Measurements from ENCODE around the gene DHRS3.

DNA sequence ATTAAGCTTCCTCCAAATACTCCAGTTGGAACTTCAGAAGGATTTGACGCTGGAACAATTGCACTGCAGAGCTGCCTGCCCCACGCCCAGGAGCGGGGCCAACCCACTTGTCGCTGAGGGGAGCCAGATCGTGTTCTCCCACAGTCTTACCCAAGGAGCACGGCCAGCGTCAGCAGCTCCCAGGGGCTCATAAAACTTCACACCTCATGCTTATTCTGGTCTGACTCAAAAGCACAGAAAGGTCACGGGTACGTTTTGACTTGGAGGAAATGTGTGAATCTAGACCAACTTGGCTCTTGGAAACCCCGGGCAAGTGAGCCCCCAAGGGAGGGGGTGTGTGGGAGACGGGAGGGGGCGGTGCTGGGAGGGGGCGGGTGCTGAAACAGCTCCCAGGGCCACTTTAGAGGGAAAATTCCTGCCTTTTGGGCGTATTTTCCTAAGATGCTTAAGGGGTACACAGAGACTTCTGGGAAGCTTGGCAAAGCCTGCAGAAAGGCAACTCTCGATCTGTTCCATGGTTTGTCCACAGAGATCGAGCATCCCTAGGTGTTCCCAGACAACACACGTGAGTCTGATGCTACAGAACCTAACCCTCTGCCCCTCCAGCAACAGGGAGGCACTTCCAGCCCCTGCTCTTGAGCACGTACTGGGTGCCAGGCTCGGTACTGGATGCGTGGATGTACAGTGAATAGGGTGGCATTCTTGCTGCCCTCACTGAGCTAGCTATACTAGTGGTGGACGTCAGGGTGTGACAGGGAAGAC, 98.9 kb downstream of the DHRS3 start:
- TF ChIP-seq POLR2AphosphoS5 (IDR thresholded peaks at IDR 0.05; ENCODE audit: low read depth, low read length) = no peak
- TF ChIP-seq SIN3A (IDR thresholded peaks at IDR 0.05; ENCODE audit: borderline replicate concordance, insufficient read depth, low read length) = no peak
- TF ChIP-seq TAF1 (IDR thresholded peaks at IDR 0.05; ENCODE audit: borderline replicate concordance, insufficient read depth, low read length) = no peak
- TF ChIP-seq, protein P1, sequence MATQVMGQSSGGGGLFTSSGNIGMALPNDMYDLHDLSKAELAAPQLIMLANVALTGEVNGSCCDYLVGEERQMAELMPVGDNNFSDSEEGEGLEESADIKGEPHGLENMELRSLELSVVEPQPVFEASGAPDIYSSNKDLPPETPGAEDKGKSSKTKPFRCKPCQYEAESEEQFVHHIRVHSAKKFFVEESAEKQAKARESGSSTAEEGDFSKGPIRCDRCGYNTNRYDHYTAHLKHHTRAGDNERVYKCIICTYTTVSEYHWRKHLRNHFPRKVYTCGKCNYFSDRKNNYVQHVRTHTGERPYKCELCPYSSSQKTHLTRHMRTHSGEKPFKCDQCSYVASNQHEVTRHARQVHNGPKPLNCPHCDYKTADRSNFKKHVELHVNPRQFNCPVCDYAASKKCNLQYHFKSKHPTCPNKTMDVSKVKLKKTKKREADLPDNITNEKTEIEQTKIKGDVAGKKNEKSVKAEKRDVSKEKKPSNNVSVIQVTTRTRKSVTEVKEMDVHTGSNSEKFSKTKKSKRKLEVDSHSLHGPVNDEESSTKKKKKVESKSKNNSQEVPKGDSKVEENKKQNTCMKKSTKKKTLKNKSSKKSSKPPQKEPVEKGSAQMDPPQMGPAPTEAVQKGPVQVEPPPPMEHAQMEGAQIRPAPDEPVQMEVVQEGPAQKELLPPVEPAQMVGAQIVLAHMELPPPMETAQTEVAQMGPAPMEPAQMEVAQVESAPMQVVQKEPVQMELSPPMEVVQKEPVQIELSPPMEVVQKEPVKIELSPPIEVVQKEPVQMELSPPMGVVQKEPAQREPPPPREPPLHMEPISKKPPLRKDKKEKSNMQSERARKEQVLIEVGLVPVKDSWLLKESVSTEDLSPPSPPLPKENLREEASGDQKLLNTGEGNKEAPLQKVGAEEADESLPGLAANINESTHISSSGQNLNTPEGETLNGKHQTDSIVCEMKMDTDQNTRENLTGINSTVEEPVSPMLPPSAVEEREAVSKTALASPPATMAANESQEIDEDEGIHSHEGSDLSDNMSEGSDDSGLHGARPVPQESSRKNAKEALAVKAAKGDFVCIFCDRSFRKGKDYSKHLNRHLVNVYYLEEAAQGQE (IDR thresholded peaks at IDR 0.05; ENCODE audit: insufficient read depth in 1 of 2, low read depth in 2 of 2, low read length in 2 of 2) = no peak
- no peak for TF ChIP-seq FOXP2 (optimal IDR thresholded peaks at IDR 0.05; ENCODE audit: borderline replicate concordance, extremely low read depth, extremely low read length, insufficient read depth)
